ENCODE data around the gene PDLIM5. TPM values are rescaled to one million over a fixed set of nuclear protein-coding genes. Genes with fewer than 3 reads are reported as not detected.
"Not testable (repeated sequence)": the region's sequence is repeated elsewhere in the genome, so short reads cannot be mapped to it uniquely, and the experiment has no call there.

PDLIM5 gene, protein sequence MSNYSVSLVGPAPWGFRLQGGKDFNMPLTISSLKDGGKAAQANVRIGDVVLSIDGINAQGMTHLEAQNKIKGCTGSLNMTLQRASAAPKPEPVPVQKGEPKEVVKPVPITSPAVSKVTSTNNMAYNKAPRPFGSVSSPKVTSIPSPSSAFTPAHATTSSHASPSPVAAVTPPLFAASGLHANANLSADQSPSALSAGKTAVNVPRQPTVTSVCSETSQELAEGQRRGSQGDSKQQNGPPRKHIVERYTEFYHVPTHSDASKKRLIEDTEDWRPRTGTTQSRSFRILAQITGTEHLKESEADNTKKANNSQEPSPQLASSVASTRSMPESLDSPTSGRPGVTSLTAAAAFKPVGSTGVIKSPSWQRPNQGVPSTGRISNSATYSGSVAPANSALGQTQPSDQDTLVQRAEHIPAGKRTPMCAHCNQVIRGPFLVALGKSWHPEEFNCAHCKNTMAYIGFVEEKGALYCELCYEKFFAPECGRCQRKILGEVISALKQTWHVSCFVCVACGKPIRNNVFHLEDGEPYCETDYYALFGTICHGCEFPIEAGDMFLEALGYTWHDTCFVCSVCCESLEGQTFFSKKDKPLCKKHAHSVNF
- 137 TPM for total RNA-seq

GRCh38 chr4:94451695-94452475 is at the start of gene PDLIM5:
Gene PDLIM5 (plus strand): TSS chr4:94451942. CDS start chr4:94455289, 3,347 bp downstream.
- DNase-seq (ENCODE audit: extremely low spot score in 2 of 2): peak; percentile 95 to 97
- TF ChIP-seq CTCF (IDR thresholded peaks at IDR 0.05): no peak
- peak in 1 of 2 donors; percentile 91 for TF ChIP-seq POLR2A (IDR thresholded peaks at IDR 0.05)
- peak in 1 of 2 donors; percentile 97 for TF ChIP-seq POLR2AphosphoS5 (IDR thresholded peaks at IDR 0.05; ENCODE audit: insufficient read depth in 1 of 2, low read depth in 1 of 2)
- Histone ChIP-seq H3K4me1 (peaks cover 14% of the 10 kb centered on the region), H3K27me3 (no peaks in the 10 kb centered on the region), H3K9me3 (no peaks in the 10 kb centered on the region), H3K36me3 (no peaks in the 10 kb centered on the region), H3K4me3 (peak within 1 kb of the TSS; percentile 81 to 97), H3K27ac (peak within 1 kb of the TSS; percentile 98)
- intact Hi-C loops (cut with DNase I): loop anchor here (10.0 kb wide), 2 partner anchors 73 to 113 kb away; no protein-coding TSS in a partner anchor

DNA sequence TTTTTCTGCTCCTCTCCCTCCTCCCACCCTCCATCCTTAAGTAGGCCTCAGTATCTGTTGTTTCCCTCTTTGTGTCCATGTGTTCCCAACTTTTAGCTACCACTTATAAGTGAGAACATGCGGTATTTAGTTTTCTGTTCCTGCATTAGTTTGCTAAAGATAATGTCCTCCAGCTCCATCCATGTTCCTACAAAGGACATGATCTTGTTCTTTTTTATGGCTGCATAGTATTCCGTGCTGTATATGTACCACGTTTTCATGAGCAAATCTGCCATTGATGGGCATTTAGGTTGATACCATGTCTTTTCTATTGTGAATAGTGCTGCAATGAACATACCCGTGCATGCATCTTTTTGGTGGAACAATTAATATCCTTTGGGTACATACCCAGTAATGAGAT is 49.3 kb upstream of the PDLIM5 start:
- intact Hi-C loops (cut with DNase I): loop anchor here (10.0 kb wide), 1 partner anchor 112 kb away; no protein-coding TSS in a partner anchor
- H3K27me3 ChIP-seq; H3K9me3 ChIP-seq; H3K4me3 ChIP-seq; DNase-seq (ENCODE audit: extremely low spot score in 2 of 2); H3K4me1 ChIP-seq; H3K27ac ChIP-seq; H3K36me3 ChIP-seq: not testable (repeated sequence)

DNA sequence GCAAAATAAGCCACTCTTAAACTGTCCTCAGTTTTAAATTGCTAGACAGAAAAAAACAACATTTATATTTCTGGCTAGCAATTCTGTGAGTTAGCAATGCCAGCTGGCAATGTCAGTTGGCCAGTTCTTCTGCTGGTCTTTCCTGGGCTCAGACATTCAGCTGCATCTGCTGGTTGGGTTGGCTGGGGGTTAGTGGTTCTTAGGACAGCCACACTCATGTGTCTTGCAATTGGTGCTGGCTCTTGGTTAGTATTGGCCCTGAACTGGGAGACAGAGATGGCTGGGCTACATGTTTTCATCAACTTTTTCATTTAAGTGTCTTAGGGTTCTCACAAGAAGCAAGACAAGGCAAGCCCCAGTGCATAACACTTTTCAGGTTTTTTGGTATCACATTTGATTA is 48.0 kb upstream of the PDLIM5 start:
- intact Hi-C loops (cut with DNase I): loop anchor here (10.0 kb wide), 1 partner anchor 111 kb away; no protein-coding TSS in a partner anchor
- Histone ChIP-seq H3K9me3 (no peaks in the 10 kb centered on the region), H3K36me3 (no peaks in the 10 kb centered on the region), H3K27me3 (no peaks in the 10 kb centered on the region), H3K4me1 (no peaks in the 10 kb centered on the region), H3K27ac (no peak overlapping the region), H3K4me3 (no peak overlapping the region)
- no peak for TF ChIP-seq POLR2A (IDR thresholded peaks at IDR 0.05)
- TF ChIP-seq CTCF (IDR thresholded peaks at IDR 0.05): no peak
- TF ChIP-seq POLR2AphosphoS5 (IDR thresholded peaks at IDR 0.05; ENCODE audit: insufficient read depth in 1 of 2, low read depth in 1 of 2): no peak
- no peak for DNase-seq (ENCODE audit: extremely low spot score in 2 of 2)

DNA sequence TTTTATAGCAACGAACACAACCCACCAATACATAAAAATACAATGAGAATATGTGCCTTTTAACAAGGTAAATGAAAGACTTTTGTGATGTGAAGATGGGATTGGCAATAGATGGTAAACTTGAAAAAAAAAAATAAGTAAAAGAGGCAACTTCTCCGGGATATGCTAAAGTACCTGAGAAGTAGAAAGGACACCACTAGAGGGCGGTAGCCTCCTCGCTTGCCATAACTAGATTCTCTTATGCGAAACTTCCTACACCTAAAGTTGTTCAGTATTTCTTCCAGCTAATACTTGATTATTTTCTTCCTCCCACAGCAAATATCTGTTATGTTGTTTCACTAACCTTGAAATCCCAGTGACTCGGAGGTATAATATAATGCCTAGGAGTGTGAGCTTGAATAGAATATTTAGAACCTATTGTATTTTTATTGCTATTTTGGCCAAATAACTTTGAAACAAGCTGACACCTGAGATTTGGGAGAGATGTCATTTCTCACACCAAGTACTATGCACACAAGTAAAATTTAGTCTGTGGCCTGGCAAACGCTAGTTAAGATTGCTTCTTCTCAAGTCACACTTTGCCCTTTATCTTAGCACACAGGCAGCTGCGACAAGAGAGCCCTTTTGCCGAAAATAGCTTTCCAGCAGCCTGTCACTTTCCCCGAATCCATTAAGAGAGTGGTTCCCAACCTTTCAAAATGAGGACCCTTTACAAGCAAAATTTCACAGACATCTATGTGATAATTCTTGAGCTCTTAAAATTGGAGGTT is 44.9 kb upstream of the PDLIM5 start:
- Histone ChIP-seq H3K27ac (no peak overlapping the region), H3K36me3 (no peaks in the 10 kb centered on the region), H3K4me3 (no peak overlapping the region), H3K4me1 (no peaks in the 10 kb centered on the region), H3K9me3 (no peaks in the 10 kb centered on the region), H3K27me3 (no peaks in the 10 kb centered on the region)
- peak; percentile 67 to 75 (median 71) for TF ChIP-seq CTCF (IDR thresholded peaks at IDR 0.05)
- TF ChIP-seq POLR2AphosphoS5 (IDR thresholded peaks at IDR 0.05; ENCODE audit: insufficient read depth in 1 of 2, low read depth in 1 of 2): peak in 1 of 2 donors; percentile 53
- no peak for TF ChIP-seq POLR2A (IDR thresholded peaks at IDR 0.05)
- intact Hi-C loops (cut with DNase I): loop anchor here (5.0 to 10.0 kb wide), 2 partner anchors 108 to 190 kb away; no protein-coding TSS in a partner anchor
- no peak for DNase-seq (ENCODE audit: extremely low spot score in 2 of 2)

All from vagina (tissue), 2 donors.